Measurements from ENCODE around the gene PTPRR. TPM values are rescaled to one million over a fixed set of nuclear protein-coding genes. Genes with fewer than 3 reads are reported as not detected.

Gene PTPRR
- total RNA-seq, 1 donor from 2014 or later: 1.4 TPM

- Histone ChIP-seq H3K4me3 (ENCODE audit: insufficient read depth, low read depth, low read length) (no peak overlapping the region), H3K9me3 (ENCODE audit: insufficient read depth, low read depth, low read length) (no peaks in the 10 kb centered on the region), H4K20me1 (ENCODE audit: insufficient read depth, low read length) (no peaks in the 10 kb centered on the region), H3K4me1 (ENCODE audit: insufficient read depth, low read length) (no peaks in the 10 kb centered on the region), H3K79me2 (ENCODE audit: insufficient read depth, low read length) (no peaks in the 10 kb centered on the region), H3K4me2 (ENCODE audit: low read length) (no peak overlapping the region), H3K36me3 (ENCODE audit: insufficient read depth, low read length) (no peaks in the 10 kb centered on the region), H3K27ac (ENCODE audit: low read depth, low read length) (no peak overlapping the region), H2AFZ (ENCODE audit: low read depth, low read length) (no peak overlapping the region), H3K27me3 (ENCODE audit: insufficient read depth, low read length) (no peaks in the 10 kb centered on the region), H3K9ac (ENCODE audit: low read length) (no peak overlapping the region)
- Mint-ChIP-seq H3K36me3 (ENCODE audit: low read depth, unreplicated experiment) (no peaks in the 10 kb centered on the region), H3K27me3 (ENCODE audit: low read depth, unreplicated experiment) (peaks cover 2% of the 10 kb centered on the region), H3K4me3 (ENCODE audit: unreplicated experiment) (no peak overlapping the region), H3K4me1 (ENCODE audit: low read depth, unreplicated experiment) (peaks cover 2% of the 10 kb centered on the region), H3K9me3 (ENCODE audit: unreplicated experiment) (no peaks in the 10 kb centered on the region), H3K27ac (ENCODE audit: unreplicated experiment) (no peak overlapping the region)
- no peak for FAIRE-seq
- TF ChIP-seq CTCF (IDR thresholded peaks at IDR 0.05; ENCODE audit: insufficient read depth, low read depth, low read length) (no peak), EZH2 (IDR thresholded peaks at IDR 0.05; ENCODE audit: insufficient read depth, low read length) (no peak)
- no peak for DNase-seq (ENCODE audit: low read depth)
These were observed 29.9 kb upstream of the PTPRR start for GRCh38 chr12:70950451-70950850.

GRCh38 chr12:70948976-70949336, 28.4 kb upstream of the PTPRR start:
- no peak for TF ChIP-seq EZH2 (IDR thresholded peaks at IDR 0.05; ENCODE audit: insufficient read depth, low read length)
- TF ChIP-seq CTCF (IDR thresholded peaks at IDR 0.05; ENCODE audit: insufficient read depth, low read depth, low read length): no peak
- no peak overlapping the region for H3K4me2 ChIP-seq (ENCODE audit: low read length)
- no peak overlapping the region for H2AFZ ChIP-seq (ENCODE audit: low read depth, low read length)
- no peaks in the 10 kb centered on the region for H3K36me3 ChIP-seq (ENCODE audit: insufficient read depth, low read length)
- H3K4me3 Mint-ChIP-seq (ENCODE audit: unreplicated experiment): no peak overlapping the region
- no peaks in the 10 kb centered on the region for H3K27me3 ChIP-seq (ENCODE audit: insufficient read depth, low read length)
- no peaks in the 10 kb centered on the region for H3K79me2 ChIP-seq (ENCODE audit: insufficient read depth, low read length)
- no peak overlapping the region for H3K27ac Mint-ChIP-seq (ENCODE audit: unreplicated experiment)
- no peaks in the 10 kb centered on the region for H3K9me3 Mint-ChIP-seq (ENCODE audit: unreplicated experiment)
- no peak overlapping the region for H3K27ac ChIP-seq (ENCODE audit: low read depth, low read length)
- no peak overlapping the region for H3K4me3 ChIP-seq (ENCODE audit: insufficient read depth, low read depth, low read length)
- no peaks in the 10 kb centered on the region for H3K36me3 Mint-ChIP-seq (ENCODE audit: low read depth, unreplicated experiment)
- no peaks in the 10 kb centered on the region for H4K20me1 ChIP-seq (ENCODE audit: insufficient read depth, low read length)
- H3K9me3 ChIP-seq (ENCODE audit: insufficient read depth, low read depth, low read length): no peaks in the 10 kb centered on the region
- H3K4me1 ChIP-seq (ENCODE audit: insufficient read depth, low read length): no peaks in the 10 kb centered on the region
- no peak for FAIRE-seq
- peaks cover 5% of the 10 kb centered on the region for H3K27me3 Mint-ChIP-seq (ENCODE audit: low read depth, unreplicated experiment)
- no peak for DNase-seq (ENCODE audit: low read depth)
- H3K4me1 Mint-ChIP-seq (ENCODE audit: low read depth, unreplicated experiment): peaks cover 2% of the 10 kb centered on the region
- H3K9ac ChIP-seq (ENCODE audit: low read length): no peak overlapping the region

DNA sequence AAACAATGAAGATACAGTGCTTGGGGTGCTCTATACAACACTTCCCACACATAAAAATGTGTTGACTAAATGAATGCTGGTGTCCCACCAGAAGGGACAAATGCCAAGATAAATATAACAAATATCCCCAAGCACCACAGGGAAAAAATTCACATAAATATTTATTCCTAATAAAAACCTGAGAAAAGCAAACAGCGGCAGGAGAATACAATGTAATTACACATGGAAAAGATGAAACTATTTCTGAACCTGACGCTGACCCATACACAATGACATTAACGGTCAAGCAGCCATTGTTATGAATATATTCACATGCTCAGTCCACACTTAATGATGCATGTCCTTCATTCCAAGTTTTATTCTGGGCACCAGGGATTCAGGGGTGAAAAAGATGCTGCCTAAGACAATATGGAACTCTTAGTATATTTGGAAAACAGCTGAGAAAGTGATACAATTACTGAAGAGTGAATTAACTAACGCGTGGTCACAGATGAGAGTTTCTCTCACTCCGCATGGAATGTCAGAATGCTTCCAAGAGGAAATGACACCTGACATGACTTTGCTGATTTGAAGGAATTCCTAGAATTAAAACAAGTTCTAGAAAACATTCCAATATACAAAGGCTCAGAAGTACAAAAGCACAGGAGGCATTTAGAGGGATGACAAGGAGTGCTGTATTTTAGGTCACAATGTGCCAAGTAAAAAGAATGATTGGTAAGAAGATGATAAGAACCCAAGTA, 27.9 kb upstream of the PTPRR start:
- Histone ChIP-seq H3K79me2 (ENCODE audit: insufficient read depth, low read length) (no peaks in the 10 kb centered on the region), H3K4me2 (ENCODE audit: low read length) (no peak overlapping the region), H2AFZ (ENCODE audit: low read depth, low read length) (no peak overlapping the region), H3K27me3 (ENCODE audit: insufficient read depth, low read length) (no peaks in the 10 kb centered on the region), H3K36me3 (ENCODE audit: insufficient read depth, low read length) (no peaks in the 10 kb centered on the region), H3K27ac (ENCODE audit: low read depth, low read length) (no peak overlapping the region), H4K20me1 (ENCODE audit: insufficient read depth, low read length) (no peaks in the 10 kb centered on the region), H3K9me3 (ENCODE audit: insufficient read depth, low read depth, low read length) (no peaks in the 10 kb centered on the region), H3K9ac (ENCODE audit: low read length) (no peak overlapping the region), H3K4me3 (ENCODE audit: insufficient read depth, low read depth, low read length) (no peak overlapping the region), H3K4me1 (ENCODE audit: insufficient read depth, low read length) (no peaks in the 10 kb centered on the region)
- Mint-ChIP-seq H3K36me3 (ENCODE audit: low read depth, unreplicated experiment) (no peaks in the 10 kb centered on the region), H3K4me1 (ENCODE audit: low read depth, unreplicated experiment) (peaks cover 2% of the 10 kb centered on the region), H3K27ac (ENCODE audit: unreplicated experiment) (no peak overlapping the region), H3K9me3 (ENCODE audit: unreplicated experiment) (no peaks in the 10 kb centered on the region), H3K27me3 (ENCODE audit: low read depth, unreplicated experiment) (peaks cover 6% of the 10 kb centered on the region), H3K4me3 (ENCODE audit: unreplicated experiment) (no peak overlapping the region)
- TF ChIP-seq CTCF (IDR thresholded peaks at IDR 0.05; ENCODE audit: insufficient read depth, low read depth, low read length) (no peak), EZH2 (IDR thresholded peaks at IDR 0.05; ENCODE audit: insufficient read depth, low read length) (no peak)
- DNase-seq (ENCODE audit: low read depth) (peak; percentile 12), FAIRE-seq (no peak)
